Measurements from ENCODE around the gene FHAD1.

The FHAD1 gene

GRCh38 chr1:15399710-15400109 is 152.7 kb downstream of the FHAD1 start:
- Mint-ChIP-seq H3K36me3 (no peaks in the 10 kb centered on the region), H3K27ac (no peak overlapping the region), H3K9me3 (peaks cover 3% of the 10 kb centered on the region), H3K27me3 (no peaks in the 10 kb centered on the region), H3K4me3 (no peak overlapping the region), H3K4me1 (peaks cover 5% of the 10 kb centered on the region)
- no peak for ATAC-seq

- no peak for ATAC-seq
- Mint-ChIP-seq H3K4me3 (no peak overlapping the region), H3K27ac (no peak overlapping the region), H3K27me3 (no peaks in the 10 kb centered on the region), H3K9me3 (peaks cover 3% of the 10 kb centered on the region), H3K36me3 (no peaks in the 10 kb centered on the region), H3K4me1 (peaks cover 5% of the 10 kb centered on the region)
Observed at GRCh38 chr1:15400627-15401026, 153.6 kb downstream of the FHAD1 start.

DNA sequence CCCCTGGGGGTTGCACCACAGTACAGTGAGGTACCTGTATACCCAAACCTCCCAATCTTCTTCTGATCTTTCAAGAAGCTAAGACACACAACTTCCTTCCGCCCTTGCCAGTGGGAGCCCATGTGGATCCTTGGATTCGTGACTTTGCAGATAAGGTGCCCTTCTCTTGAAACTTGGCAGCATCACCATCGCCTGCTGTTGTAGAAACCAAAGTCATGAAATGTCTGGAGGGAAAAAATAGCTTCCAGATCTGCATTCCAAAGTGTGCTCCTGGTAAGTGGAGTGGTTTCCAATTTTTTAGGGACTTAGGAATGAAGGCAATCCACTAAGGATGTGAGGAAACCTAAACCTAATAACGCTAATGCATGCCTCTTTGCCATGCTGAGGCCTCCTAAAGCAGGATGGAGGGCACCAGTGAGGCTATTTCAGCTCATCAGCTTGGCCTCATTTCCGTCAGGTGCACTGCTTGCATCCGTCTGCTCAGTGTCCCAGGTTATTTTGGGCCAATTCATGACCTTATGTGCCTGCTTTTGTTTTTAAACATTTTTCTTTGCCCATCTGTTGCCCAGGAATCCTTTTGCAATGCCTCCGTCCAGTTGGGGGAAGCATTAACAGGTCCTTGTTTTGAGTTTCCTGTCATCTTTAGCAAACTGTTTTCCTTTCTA is 154.5 kb downstream of the FHAD1 start:
- no peak overlapping the region for H3K4me3 Mint-ChIP-seq

GRCh38 chr1:15402809-15403450 is 155.9 kb downstream of the FHAD1 start:
- peaks cover 5% of the 10 kb centered on the region for H3K4me1 Mint-ChIP-seq
- no peak overlapping the region for H3K27ac Mint-ChIP-seq

More for the DNA sequence above, 154.5 kb downstream of the FHAD1 start:
- no peak overlapping the region for H3K27ac Mint-ChIP-seq
- peaks cover 3% of the 10 kb centered on the region for H3K9me3 Mint-ChIP-seq
- ATAC-seq = no peak
- no peaks in the 10 kb centered on the region for H3K36me3 Mint-ChIP-seq
- no peaks in the 10 kb centered on the region for H3K27me3 Mint-ChIP-seq
- H3K4me1 Mint-ChIP-seq = peaks cover 5% of the 10 kb centered on the region

DNA sequence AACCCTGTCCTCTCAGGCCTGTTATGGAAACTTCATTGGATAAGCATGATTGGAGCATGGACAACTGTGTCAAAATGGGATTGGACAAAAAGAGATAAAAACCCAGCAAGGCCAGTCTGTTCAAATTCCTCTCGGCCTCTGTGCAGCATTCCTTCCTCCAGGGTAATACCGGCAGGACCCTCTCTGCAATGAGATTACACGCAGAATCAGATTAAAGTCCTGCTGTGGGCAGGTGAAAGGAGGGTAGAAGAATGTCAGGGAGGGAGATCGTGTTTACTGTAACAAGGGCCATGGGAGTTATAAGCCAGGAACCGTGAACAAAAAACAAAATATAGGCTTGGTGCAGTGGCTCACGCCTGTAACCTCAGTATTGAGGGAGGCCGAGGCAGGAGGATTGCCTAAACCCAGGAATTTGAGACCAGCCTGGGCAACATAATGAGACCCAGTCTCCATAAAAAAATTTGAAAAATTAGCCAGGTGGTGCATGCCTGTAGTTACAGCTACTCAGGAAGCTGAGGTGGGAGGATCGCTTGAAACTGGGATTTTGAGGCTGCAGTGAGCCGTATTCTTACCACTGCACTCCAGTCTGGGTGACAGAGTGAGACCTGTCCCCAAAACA is 157.0 kb downstream of the FHAD1 start:
- Mint-ChIP-seq H3K27me3 (no peaks in the 10 kb centered on the region), H3K4me1 (peaks cover 8% of the 10 kb centered on the region), H3K4me3 (no peak overlapping the region), H3K9me3 (no peaks in the 10 kb centered on the region), H3K27ac (no peak overlapping the region), H3K36me3 (no peaks in the 10 kb centered on the region)
- ATAC-seq = no peak

More at GRCh38 chr1:15402809-15403450, 155.9 kb downstream of the FHAD1 start:
- Mint-ChIP-seq H3K36me3 (no peaks in the 10 kb centered on the region), H3K27me3 (no peaks in the 10 kb centered on the region), H3K9me3 (peaks cover 3% of the 10 kb centered on the region), H3K4me3 (no peak overlapping the region)
- ATAC-seq = no peak

- no peak overlapping the region for H3K4me3 Mint-ChIP-seq
- no peak overlapping the region for H3K27ac Mint-ChIP-seq
- no peak for ATAC-seq
- no peaks in the 10 kb centered on the region for H3K36me3 Mint-ChIP-seq
- no peaks in the 10 kb centered on the region for H3K27me3 Mint-ChIP-seq
- H3K4me1 Mint-ChIP-seq = peaks cover 12% of the 10 kb centered on the region
- no peaks in the 10 kb centered on the region for H3K9me3 Mint-ChIP-seq
Observed at GRCh38 chr1:15405106-15405850, 158.3 kb downstream of the FHAD1 start.

- Mint-ChIP-seq H3K27me3 (no peaks in the 10 kb centered on the region), H3K9me3 (no peaks in the 10 kb centered on the region), H3K36me3 (no peaks in the 10 kb centered on the region), H3K27ac (no peak overlapping the region), H3K4me3 (no peak overlapping the region), H3K4me1 (peaks cover 27% of the 10 kb centered on the region)
- ATAC-seq = no peak
Observed at GRCh38 chr1:15406614-15407559, 159.9 kb downstream of the FHAD1 start.

GRCh38 chr1:15407580-15407979 is 160.6 kb downstream of the FHAD1 start:
- no peak overlapping the region for H3K4me3 Mint-ChIP-seq

GRCh38 chr1:15408890-15409387 is 161.9 kb downstream of the FHAD1 start:
- Mint-ChIP-seq H3K27ac (peak overlapping the region; percentile 88), H3K4me3 (peak overlapping the region; percentile 95), H3K9me3 (no peaks in the 10 kb centered on the region), H3K36me3 (peaks cover 8% of the 10 kb centered on the region), H3K27me3 (no peaks in the 10 kb centered on the region), H3K4me1 (peaks cover 42% of the 10 kb centered on the region)
- ATAC-seq = no peak

More at GRCh38 chr1:15407580-15407979, 160.6 kb downstream of the FHAD1 start:
- peaks cover 3% of the 10 kb centered on the region for H3K36me3 Mint-ChIP-seq
- no peaks in the 10 kb centered on the region for H3K27me3 Mint-ChIP-seq
- no peak overlapping the region for H3K27ac Mint-ChIP-seq
- peaks cover 30% of the 10 kb centered on the region for H3K4me1 Mint-ChIP-seq
- H3K9me3 Mint-ChIP-seq = no peaks in the 10 kb centered on the region
- no peak for ATAC-seq

GRCh38 chr1:15409388-15410222 is 162.6 kb downstream of the FHAD1 start, which contains the start of gene EFHD2:
TSS of gene EFHD2 (plus strand) at chr1:15409888. CDS start at chr1:15409972, 84 bp downstream.
- H3K4me3 Mint-ChIP-seq = peak within 1 kb of the TSS; percentile 95

DNA sequence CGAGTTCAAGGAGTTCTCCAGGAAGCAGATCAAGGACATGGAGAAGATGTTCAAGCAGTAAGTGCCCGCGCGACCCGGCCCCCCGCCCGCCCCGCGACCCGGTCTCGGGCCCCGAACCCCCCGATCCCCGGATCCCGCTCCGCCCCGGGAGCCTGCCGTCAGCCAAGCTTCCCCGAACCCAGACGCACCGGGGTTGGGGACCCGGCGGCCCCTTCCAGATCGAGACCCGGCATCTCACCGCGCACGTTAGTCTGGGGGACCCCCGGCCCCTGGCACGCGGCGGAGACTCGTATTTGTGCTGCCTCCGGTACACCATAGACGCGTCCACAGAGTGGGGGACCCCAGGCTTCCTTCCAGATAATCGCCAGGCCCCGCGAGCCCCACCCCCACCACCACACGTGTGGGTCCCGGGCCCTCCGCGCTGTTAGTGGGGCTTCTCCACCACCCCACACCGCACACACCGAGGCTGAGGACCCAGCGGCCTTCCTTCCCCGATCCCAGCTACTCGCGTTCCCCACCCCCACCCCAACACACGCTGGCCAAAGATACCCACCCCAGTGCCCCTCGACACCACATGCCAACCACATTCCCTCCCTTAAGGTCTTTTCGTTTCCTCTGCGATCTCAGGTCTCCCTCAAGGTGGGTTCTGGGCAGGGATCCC is 163.3 kb downstream of the FHAD1 start:
- Mint-ChIP-seq H3K36me3 (peaks cover 8% of the 10 kb centered on the region), H3K4me3 (peak overlapping the region; percentile 95), H3K27ac (peak overlapping the region; percentile 88), H3K9me3 (no peaks in the 10 kb centered on the region), H3K27me3 (no peaks in the 10 kb centered on the region), H3K4me1 (peaks cover 56% of the 10 kb centered on the region)
- peak; percentile 10 for ATAC-seq

More at GRCh38 chr1:15409388-15410222, 162.6 kb downstream of the FHAD1 start, which contains the start of gene EFHD2:
- no peaks in the 10 kb centered on the region for H3K27me3 Mint-ChIP-seq
- H3K4me1 Mint-ChIP-seq = peaks cover 49% of the 10 kb centered on the region
- H3K36me3 Mint-ChIP-seq = peaks cover 8% of the 10 kb centered on the region
- H3K9me3 Mint-ChIP-seq = no peaks in the 10 kb centered on the region
- H3K27ac Mint-ChIP-seq = peak within 1 kb of the TSS; percentile 88
- peak; percentile 94 for ATAC-seq

DNA sequence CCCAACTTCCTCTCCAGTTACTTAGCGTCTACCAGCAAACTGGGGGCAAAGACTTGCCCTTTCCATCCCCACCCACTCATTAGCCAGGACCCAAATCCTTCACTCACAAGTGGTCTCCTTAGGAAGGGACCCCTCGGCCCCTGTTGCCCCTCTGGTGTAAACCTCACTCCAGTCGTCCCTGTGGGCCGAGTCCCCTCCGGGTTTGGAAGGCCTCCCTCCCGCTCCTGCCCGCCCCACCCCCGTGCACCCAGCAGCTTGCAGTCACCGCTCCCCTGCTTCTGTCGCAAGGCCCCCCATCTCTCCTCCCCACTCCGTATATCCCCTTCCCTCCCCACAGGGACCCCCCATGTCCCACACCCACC is 163.8 kb downstream of the FHAD1 start:
- H3K27ac Mint-ChIP-seq = peak overlapping the region; percentile 88
- no peak for ATAC-seq
- H3K4me1 Mint-ChIP-seq = peaks cover 61% of the 10 kb centered on the region
- no peaks in the 10 kb centered on the region for H3K9me3 Mint-ChIP-seq
- peak overlapping the region; percentile 95 for H3K4me3 Mint-ChIP-seq
- no peaks in the 10 kb centered on the region for H3K27me3 Mint-ChIP-seq
- peaks cover 8% of the 10 kb centered on the region for H3K36me3 Mint-ChIP-seq

DNA sequence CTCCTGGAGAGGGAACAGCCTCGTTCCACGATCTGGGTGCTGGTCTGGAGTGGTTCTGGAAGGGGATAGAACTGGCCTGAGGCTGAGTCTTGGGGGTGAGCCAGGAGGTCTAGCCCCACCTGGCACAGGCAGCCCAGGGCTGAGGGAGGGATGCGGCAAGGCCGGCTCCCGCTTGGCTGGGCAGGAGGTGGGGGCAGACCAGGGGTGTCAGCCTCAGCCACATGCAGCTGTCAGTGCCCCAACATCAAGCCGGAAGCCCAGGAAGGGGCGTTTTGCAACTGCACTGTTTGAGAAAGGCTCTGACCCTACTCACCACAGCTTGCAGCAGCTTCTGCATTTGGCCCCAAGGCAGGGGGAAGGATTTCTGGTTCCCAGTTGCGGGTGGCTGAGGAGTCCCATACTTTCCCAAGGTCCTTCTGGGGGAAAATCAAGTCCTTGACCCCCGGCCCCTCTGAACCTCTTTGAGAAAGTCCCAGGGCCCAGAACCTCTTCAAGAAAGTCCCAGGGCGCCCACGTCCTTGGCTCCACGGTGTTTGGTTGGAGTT is 164.6 kb downstream of the FHAD1 start:
- H3K9me3 Mint-ChIP-seq = no peaks in the 10 kb centered on the region
- peaks cover 8% of the 10 kb centered on the region for H3K36me3 Mint-ChIP-seq
- H3K4me1 Mint-ChIP-seq = peaks cover 69% of the 10 kb centered on the region
- H3K27ac Mint-ChIP-seq = peak overlapping the region; percentile 88
- H3K27me3 Mint-ChIP-seq = no peaks in the 10 kb centered on the region
- peak overlapping the region; percentile 95 for H3K4me3 Mint-ChIP-seq
- peak; percentile 73 for ATAC-seq

All from stimulated activated memory B cell treated with anti-CD40 and anti-IgM and Interleukin-4, amounts not matched to agents 10 μg/mL and 1 μg/mL and 100 μg/mL, for 72 hours (primary cell).